GM19324 (cell line): ENCODE results near the gene DENND1B.

Experiments used
- ATAC-seq: cut with Tn5 transposase; IDR thresholded peaks from one replicate; pipeline ENCODE4 v1.9.1; 2021; ENCODE audit warnings: mild to moderate bottlenecking, moderate library complexity; ENCODE audit not compliant: unreplicated experiment, low FRiP score

The DENND1B gene, protein sequence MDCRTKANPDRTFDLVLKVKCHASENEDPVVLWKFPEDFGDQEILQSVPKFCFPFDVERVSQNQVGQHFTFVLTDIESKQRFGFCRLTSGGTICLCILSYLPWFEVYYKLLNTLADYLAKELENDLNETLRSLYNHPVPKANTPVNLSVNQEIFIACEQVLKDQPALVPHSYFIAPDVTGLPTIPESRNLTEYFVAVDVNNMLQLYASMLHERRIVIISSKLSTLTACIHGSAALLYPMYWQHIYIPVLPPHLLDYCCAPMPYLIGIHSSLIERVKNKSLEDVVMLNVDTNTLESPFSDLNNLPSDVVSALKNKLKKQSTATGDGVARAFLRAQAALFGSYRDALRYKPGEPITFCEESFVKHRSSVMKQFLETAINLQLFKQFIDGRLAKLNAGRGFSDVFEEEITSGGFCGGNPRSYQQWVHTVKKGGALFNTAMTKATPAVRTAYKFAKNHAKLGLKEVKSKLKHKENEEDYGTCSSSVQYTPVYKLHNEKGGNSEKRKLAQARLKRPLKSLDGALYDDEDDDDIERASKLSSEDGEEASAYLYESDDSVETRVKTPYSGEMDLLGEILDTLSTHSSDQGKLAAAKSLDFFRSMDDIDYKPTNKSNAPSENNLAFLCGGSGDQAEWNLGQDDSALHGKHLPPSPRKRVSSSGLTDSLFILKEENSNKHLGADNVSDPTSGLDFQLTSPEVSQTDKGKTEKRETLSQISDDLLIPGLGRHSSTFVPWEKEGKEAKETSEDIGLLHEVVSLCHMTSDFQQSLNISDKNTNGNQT

DNA sequence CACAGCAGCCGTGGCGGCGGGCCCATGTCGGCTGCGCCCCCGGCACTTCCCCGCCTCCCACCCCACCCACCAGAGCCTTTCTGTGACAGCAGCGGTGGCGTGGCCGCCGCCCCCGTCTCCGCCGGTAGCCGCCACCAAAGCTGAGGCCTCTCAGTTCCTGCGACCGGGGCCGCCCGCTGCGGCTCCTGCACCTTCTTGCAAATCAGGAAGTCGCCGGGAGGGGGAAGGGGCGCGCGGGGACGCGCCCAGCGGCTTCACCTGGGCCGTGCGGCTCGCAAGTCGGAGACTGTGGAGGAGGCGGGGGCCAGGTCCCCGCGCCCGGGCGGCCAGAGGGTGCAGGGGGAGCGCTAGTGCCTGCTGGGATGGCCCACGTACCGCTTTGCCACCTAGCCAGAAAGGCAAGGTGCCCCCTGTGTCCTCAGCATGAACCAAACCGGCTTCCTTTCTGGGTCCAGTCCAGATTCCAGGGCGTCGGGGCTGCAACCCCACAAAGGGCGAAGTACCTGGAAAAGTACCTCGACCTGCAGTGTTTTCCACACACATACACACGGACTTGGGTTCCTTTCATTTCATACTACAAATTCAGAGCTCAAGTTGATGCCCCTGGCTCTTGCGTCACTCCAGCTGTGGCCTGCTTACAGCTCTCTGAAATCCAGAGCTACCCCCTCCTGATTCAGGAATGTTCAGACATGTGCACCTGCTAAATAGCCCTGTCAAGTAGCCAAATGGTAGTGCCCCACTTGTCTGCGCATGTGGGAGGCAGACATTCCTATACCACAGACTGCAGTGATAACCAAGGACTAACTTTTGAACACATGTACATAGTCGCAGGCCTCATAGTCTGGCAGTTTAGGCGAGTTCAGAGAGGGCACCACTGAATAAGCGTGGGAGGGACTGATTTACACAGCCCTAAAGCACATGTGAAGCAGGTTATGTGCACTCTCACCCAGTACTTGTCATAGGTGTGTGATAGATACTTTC lies at the start of gene DENND1B:
DENND1B (minus strand) TSS at position 199 of the 981 bp plus-strand sequence. CDS start 325 bp downstream, outside the sequence.
- ATAC-seq, result peak; percentile 84

DNA sequence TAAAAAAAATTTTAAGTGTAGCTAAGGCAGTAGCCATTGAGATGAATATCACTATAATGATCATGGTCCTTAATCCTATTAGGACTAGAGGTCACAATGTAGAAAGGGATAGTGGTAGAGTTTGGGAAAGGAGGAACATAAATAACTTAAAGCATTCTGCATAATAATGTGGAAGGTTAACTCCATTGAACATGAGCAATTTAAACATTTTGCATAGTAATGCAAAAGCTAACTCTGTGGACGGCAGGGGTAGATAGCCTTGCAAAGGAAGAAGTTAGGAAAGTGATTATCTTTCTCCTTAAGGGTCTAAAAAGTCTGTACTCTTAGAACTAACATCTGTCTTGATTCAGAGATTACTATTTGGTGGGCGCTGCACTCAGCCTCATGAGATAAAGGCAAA lies 39.0 kb upstream of the DENND1B start:
- no peak for ATAC-seq

DNA sequence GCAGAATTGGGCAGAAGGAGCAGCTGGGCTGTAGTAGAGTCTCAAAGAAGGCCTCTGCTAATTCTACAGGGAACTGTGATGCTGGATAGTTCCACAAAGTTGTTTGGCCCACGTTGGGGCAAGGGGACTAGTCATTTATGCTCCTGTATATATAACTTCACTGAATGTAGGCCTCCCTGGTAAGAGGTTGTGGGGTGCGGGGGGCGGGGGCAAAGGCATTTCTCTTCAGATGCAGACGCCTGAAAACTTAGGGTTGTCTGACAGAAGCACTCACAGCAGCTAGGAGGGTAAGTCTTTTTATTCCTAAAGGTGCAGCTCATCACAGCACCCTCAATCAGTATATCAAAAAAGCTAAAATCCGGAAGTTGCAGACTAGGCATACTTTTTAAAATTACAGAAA lies 38.5 kb upstream of the DENND1B start:
- no peak for ATAC-seq

- ATAC-seq, result no peak
These were observed 36.5 kb upstream of the DENND1B start for GRCh38 chr1:197811769-197812168.

- no peak for ATAC-seq
These were observed 35.5 kb upstream of the DENND1B start for GRCh38 chr1:197810812-197811211.

DNA sequence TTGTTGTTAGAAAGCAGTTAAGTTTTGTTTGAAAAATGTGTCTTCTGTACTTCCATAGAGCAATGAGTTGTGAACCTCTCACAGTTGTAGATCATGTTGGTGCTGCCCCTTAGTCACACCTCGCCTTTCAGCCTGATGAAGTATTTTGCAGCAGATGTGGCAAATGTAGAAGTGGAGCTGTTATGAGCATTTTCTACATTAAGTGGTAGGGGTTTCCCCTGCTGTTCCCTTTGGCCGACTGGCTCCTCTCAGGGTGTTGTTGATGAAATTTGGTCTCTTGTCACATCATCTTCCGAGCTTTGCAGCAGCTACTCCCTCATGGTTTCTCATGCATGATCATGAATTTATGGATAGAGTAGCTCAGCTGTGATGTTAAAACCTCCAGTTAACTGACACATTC lies 33.6 kb upstream of the DENND1B start:
- no peak for ATAC-seq

GRCh38 chr1:197807739-197808453 lies 32.6 kb upstream of the DENND1B start:
- ATAC-seq, result no peak

DNA sequence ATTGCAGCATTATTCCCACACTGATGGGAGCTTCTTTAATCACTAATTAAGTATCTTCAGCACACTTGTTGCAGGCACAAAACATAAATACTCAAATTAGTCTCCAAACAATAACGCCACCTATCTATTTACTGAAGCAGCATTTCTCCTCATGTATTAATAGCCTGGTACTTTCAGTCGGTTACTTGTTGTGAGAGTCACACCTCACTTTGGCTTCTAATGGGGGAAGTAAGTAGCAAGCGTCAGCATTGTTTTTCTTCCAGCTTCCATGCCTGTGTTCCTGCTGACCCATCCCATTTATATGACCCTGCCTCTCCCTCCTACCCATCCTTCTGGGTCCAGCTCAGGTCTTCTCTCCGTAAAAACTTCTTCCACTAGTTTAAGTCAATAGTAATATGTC lies 31.9 kb upstream of the DENND1B start:
- peak; percentile 82 for ATAC-seq

- no peak for ATAC-seq
These were observed 31.4 kb upstream of the DENND1B start for GRCh38 chr1:197806718-197807117.

- no peak for ATAC-seq
These were observed 26.4 kb upstream of the DENND1B start for GRCh38 chr1:197801684-197802083.

DNA sequence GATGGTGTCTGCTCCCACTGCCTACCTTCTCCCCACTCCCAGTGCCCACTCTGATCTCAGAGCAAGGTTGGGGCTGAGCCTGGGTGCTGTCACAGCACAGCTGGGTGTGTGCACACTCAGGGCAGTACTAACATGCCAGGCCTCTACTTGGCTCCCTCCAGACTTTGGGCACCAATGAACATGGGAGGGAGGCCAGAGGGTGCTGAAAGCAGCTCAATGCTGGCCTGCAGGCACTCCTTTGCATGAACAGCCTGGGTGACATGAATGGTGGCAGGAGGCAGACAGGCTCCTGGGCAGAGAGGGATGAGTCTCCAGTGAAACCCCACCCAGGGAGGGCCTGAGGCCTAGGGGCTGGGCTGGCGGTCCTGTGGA lies 25.8 kb upstream of the DENND1B start:
- ATAC-seq, result no peak

GRCh38 chr1:197800379-197801110 lies 25.3 kb upstream of the DENND1B start:
- ATAC-seq, result no peak

GRCh38 chr1:197799271-197799670 lies 24.0 kb upstream of the DENND1B start:
- ATAC-seq, result no peak

DNA sequence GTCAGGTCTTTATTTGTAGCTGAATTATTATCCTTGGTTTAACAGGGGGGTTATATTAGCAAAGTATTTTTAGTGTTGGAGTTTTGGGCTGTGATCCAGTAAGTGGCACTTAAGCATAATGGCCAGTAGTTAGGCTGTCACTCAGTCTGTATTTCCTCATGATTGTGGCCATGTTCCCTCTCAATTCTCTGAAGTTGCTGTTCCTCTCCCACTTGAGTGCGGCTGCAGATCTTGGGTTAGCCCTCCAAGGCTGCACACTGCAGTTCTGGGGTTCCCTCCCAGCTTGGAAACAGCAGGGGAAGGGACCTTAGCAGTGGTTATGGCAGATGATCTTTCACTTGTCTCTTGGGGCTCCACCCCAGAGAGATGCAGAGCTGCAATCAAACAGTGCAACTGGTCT lies 23.2 kb upstream of the DENND1B start:
- no peak for ATAC-seq

- no peak for ATAC-seq
These were observed 21.7 kb upstream of the DENND1B start for GRCh38 chr1:197797010-197797409.

DNA sequence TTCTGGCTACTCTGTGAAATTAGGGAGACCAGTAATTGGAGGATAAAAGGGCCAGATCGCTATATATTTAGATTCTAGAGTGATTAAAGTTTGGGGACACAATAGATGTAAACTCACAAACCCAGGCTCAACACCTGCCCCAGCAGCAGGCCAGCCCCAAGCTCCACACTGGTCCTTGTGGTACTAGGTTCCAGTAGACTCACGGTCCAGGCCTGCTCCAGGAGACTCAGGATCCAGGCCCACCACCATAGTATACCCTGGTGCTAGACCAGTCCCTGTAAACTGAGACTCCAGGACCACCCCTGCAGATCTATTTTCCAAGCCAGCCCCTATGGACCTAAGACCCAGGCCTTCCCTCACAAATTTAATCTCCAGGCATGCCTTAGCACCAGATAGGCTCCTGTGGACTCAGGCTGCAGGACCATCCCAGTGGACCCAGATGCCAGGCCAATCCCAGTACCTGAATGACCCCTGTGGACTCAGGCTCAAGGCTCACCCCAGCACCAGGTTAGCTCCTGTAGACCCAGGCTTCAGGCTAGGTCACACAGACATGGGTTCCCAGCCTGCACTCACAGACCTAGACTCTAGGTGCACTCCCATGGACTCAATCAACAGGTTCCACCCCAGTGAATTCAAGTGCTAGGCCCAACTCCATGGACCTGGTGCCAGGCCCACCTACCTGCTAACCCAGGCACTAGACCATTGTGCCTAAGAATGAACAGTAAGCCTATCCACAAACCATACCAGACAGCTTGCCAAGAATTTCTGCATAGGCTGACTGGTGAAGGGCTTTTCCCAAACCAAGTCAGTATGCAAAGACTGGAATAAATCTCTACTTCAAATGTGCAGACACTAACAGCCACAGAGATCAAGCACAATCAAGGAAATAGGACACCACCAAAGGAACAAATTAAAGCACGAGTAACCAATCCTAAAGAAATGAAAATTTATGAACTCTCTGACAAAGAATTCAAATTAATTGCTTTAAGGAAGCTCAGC lies 13.8 kb upstream of the DENND1B start:
- ATAC-seq, result no peak

DNA sequence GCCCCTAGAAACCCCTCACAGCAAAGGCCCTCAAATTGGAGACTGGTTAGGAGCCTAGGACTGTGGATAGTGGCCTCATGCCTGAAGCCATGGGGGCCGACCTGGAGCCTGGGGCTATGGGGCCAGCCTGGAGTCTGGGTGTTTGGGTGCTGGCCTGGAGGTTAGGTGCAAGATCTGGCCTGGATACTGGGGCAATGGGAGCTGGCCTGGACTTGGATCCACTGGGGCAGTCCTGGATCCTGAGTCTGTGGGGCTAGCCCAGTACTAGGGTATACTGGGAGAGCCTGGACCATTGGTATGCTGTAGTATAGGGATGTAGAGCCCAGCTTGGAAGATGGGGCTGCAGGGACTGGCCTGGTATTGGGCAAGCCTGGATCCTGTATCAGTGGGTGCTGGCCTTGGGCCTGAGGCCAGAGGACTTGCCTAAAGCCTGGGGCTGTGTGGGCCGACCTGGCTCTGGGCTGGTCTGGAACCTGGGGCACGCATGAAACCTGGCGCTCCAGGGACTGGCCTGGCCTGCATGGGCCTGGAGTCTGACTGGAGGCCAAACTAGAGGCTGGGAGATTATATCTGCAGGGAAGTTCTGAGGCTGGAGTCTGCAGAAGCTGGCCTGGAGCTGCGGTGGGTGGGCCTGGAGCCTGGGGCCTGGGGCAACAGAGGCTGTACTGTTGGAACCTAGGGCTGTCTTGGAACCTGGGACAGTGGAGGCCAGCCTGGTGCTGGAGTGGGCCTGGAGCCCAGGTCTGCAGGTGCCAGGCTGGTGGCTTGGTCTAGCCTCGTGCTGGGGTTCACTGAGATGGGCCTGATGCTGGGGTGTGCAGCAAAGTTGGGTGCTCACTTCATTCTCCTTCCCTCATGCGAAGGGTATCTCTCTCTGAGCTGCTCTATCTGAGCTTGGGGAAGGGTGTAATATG lies 12.6 kb upstream of the DENND1B start:
- ATAC-seq, result no peak
